Ishikawa (cell line): ENCODE measurements around the gene SMPD4.

Source experiments
- CEBPB ChIP-seq: IDR thresholded peaks from 2 replicates; pipeline ENCODE4 v1.6.1; 2012
- CREB1 ChIP-seq: IDR thresholded peaks from 2 replicates; pipeline ENCODE4 v1.6.1; 2012; ENCODE audit warnings: low read depth
- EGR1 ChIP-seq: IDR thresholded peaks from 2 replicates; pipeline ENCODE4 v1.6.1; 2012
- EP300 ChIP-seq: IDR thresholded peaks from 2 replicates; pipeline ENCODE4 v1.6.1; 2012; ENCODE audit warnings: borderline replicate concordance
- FOXM1 ChIP-seq: IDR thresholded peaks from 2 replicates; pipeline ENCODE4 v1.6.1; 2012; ENCODE audit warnings: low read depth, borderline replicate concordance
- NFIC ChIP-seq: IDR thresholded peaks from 2 replicates; pipeline ENCODE4 v1.6.1; 2012
- RAD21 ChIP-seq: IDR thresholded peaks from 2 replicates; pipeline ENCODE4 v1.6.1; 2012; ENCODE audit warnings: low read depth
- REST ChIP-seq: IDR thresholded peaks from 2 replicates; pipeline ENCODE4 v1.6.1; 2012; ENCODE audit warnings: low read depth, mild to moderate bottlenecking
- TAF1 ChIP-seq: IDR thresholded peaks from 2 replicates; pipeline ENCODE4 v1.6.1; 2012; ENCODE audit warnings: low read depth, mild to moderate bottlenecking
- TCF12 ChIP-seq: IDR thresholded peaks from 2 replicates; pipeline ENCODE4 v1.6.1; 2012; ENCODE audit warnings: low read depth
- TEAD4 ChIP-seq: IDR thresholded peaks from 2 replicates; pipeline ENCODE4 v1.6.1; 2012
- YY1 ChIP-seq: IDR thresholded peaks from 2 replicates; pipeline ENCODE4 v1.6.1; 2012; ENCODE audit warnings: low read depth
- ZBTB7A ChIP-seq: IDR thresholded peaks from 2 replicates; pipeline ENCODE4 v1.6.1; 2012; ENCODE audit warnings: low read depth
- TF ChIP-seq, protein P1 (sequence below): IDR thresholded peaks from 2 replicates; pipeline ENCODE4 v1.6.1; 2012
- TF ChIP-seq, protein P2 (sequence below): IDR thresholded peaks from 2 replicates; pipeline ENCODE4 v1.6.1; 2012

Gene SMPD4

DNA sequence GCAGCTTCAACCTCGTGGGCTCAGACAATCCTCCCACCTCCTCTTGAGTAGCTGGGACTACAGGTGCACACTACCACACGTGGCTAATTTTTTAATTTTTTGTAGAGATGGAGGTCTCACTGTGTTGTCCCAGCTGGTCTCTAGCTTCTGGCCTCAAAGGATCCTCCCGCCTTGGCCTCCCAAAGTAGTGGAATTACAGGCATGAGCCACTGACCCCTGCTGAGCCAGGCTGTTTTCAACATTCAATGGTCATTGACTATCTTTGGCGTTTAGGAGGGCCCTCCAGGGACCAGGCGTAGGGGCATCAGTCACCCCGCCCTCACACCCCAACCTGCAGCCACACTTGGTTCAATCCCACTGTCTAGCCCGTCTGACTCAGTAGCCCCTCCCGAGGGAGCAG lies 5.9 kb upstream of the SMPD4 start:
- TF ChIP-seq TEAD4 (no peak), FOXM1 (no peak), ZBTB7A (no peak), YY1 (no peak), EGR1 (no peak)
- TF ChIP-seq, protein P1, sequence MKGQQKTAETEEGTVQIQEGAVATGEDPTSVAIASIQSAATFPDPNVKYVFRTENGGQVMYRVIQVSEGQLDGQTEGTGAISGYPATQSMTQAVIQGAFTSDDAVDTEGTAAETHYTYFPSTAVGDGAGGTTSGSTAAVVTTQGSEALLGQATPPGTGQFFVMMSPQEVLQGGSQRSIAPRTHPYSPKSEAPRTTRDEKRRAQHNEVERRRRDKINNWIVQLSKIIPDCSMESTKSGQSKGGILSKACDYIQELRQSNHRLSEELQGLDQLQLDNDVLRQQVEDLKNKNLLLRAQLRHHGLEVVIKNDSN, result no peak

GRCh38 chr2:130186391-130186790 lies 5.0 kb upstream of the SMPD4 start:
- no peak for TF ChIP-seq YY1
- TF ChIP-seq RAD21, result no peak
- no peak for TF ChIP-seq EGR1
- no peak for TF ChIP-seq NFIC
- TF ChIP-seq CEBPB, result no peak
- TF ChIP-seq FOXM1, result no peak
- no peak for TF ChIP-seq TEAD4
- TF ChIP-seq REST, result no peak

DNA sequence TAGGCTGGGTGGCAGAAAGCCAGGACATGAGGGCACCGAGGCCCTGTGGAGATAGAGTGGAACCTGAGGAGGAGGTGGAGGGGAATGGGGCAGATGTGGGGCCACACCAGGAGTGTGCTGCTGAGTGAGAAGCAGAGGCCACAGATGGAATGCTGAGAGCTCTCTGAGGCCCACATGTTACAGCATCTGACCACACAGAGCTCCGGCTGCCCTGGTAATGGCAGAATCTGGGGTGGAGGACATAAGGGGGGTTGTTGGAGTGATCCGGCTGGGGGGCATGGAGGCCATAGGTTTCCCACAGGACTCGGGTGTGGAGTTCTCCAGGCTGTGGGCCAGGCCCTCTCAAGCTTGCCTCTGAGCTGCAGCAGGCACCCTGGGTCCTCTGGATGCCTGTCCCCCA lies 4.5 kb upstream of the SMPD4 start:
- TF ChIP-seq FOXM1, result no peak
- TF ChIP-seq, protein P2, sequence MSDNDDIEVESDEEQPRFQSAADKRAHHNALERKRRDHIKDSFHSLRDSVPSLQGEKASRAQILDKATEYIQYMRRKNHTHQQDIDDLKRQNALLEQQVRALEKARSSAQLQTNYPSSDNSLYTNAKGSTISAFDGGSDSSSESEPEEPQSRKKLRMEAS, result no peak
- no peak for TF ChIP-seq TAF1
- TF ChIP-seq, protein P1, result no peak
- no peak for TF ChIP-seq CREB1
- no peak for TF ChIP-seq TCF12
- TF ChIP-seq TEAD4, result no peak
- no peak for TF ChIP-seq EP300
- no peak for TF ChIP-seq ZBTB7A
- TF ChIP-seq NFIC, result no peak
- no peak for TF ChIP-seq EGR1
- TF ChIP-seq REST, result no peak

DNA sequence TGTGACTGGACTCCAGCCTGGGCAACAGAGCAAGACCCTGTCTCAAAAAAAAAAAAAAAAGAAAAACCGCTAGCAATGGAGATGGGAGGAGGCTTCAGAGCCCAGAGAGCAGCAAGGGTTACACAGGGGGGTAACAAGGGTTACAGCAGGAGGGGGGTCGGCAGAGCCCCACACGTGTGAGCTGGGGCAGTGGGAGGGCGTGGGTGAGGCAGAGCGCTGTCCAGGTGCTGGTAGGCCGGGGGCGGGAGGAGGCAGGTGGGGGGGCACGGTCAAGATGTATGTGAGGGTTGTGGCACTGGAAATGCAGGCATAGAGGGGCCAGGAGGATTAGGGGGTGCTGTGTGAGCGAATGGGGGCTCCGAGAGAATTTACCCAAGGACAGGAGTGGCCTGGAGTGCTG lies 4.0 kb upstream of the SMPD4 start:
- TF ChIP-seq TAF1, result no peak
- peak; percentile 42; the same call in 1 of the 2 replicates for TF ChIP-seq REST
- TF ChIP-seq, protein P1, result no peak

GRCh38 chr2:130183512-130184373 lies 2.3 kb upstream of the SMPD4 start:
- TF ChIP-seq REST (no peak), EGR1 (no peak), FOXM1 (no peak), EP300 (no peak), CREB1 (no peak), YY1 (no peak), ZBTB7A (no peak), CEBPB (no peak), NFIC (no peak), TEAD4 (no peak), TAF1 (no peak), RAD21 (no peak)
- TF ChIP-seq, protein P2, result no peak
- TF ChIP-seq, protein P1, result no peak
